OCI-LY7 (cell line): ENCODE measurements around the gene FUT8. TPM values are rescaled to one million over a fixed set of nuclear protein-coding genes. Genes with fewer than 3 reads are reported as not detected.
A peak's percentile ranks its signal among the peaks of the same experiment; 100 is the strongest.

Experiments
- BruUV-seq: library from RNA; stranded (reverse); fragments of 400-500 nt; replicated peaks from 2 replicates; lab custom pipeline; 2021; lab: Mats Ljungman, UMichigan
- CTCF ChIA-PET: fragments of 300-600 bp; sonication (Branson Sonifier 250); formaldehyde crosslinking; loops from one replicate; lab custom pipeline; 2022; ENCODE audit warnings: antibody characterized with exemption; ENCODE audit not compliant: unreplicated experiment; lab: Charles Lee
- POLR2A ChIA-PET: fragments of 300-600 bp; sonication (Branson Sonifier 250); formaldehyde crosslinking; loops from one replicate; lab custom pipeline; 2022; ENCODE audit warnings: antibody characterized with exemption; lab: Charles Lee
- DNase-seq: peaks from one replicate; pipeline ENCODE4 v3.0.0-alpha.2; 2015; ENCODE audit warnings: low spot score
- H2AFZ ChIP-seq: fragments of 200-600 bp; sonication (generic), shearing (Covaris generic); 2 replicates; pipeline ENCODE4 v1.6.1; 2014; ENCODE audit warnings: mild to moderate bottlenecking, antibody characterized with exemption, low read length, moderate library complexity
- H3K27ac ChIP-seq: fragments of 200-600 bp; sonication (generic); 2 replicates; pipeline ENCODE4 v1.5.1; 2014; ENCODE audit warnings: mixed run types, low read depth, mild to moderate bottlenecking, moderate library complexity, low read length, inconsistent platforms; ENCODE audit not compliant: poor library complexity, severe bottlenecking
- H3K36me3 ChIP-seq: fragments of 200-600 bp; sonication (generic); 2 replicates; pipeline ENCODE4 v1.6.1; 2014; ENCODE audit warnings: mild to moderate bottlenecking, antibody characterized with exemption, low read length, moderate library complexity, mixed read lengths; ENCODE audit not compliant: insufficient read depth
- H3K4me1 ChIP-seq: fragments of 200-600 bp; sonication (generic); 2 replicates; pipeline ENCODE4 v1.5.1; 2014; ENCODE audit warnings: mild to moderate bottlenecking, low read length; ENCODE audit not compliant: insufficient read depth, poor library complexity, severe bottlenecking
- H3K4me2 ChIP-seq: fragments of 200-600 bp; sonication (generic); 2 replicates; pipeline ENCODE4 v1.6.1; 2014; ENCODE audit warnings: mild to moderate bottlenecking, low read length
- H3K4me3 ChIP-seq: fragments of 200-600 bp; sonication (generic); 2 replicates; pipeline ENCODE4 v1.5.1; 2014; ENCODE audit warnings: mild to moderate bottlenecking, low read depth, low read length; ENCODE audit not compliant: poor library complexity, severe bottlenecking
- H3K79me2 ChIP-seq: fragments of 200-600 bp; sonication (generic); 2 replicates; pipeline ENCODE4 v1.6.1; 2016; ENCODE audit warnings: low read depth, mild to moderate bottlenecking, low read length, moderate library complexity, mixed read lengths; ENCODE audit not compliant: insufficient read depth
- H3K9me2 ChIP-seq: fragments of 200-600 bp; sonication (generic); 2 replicates; pipeline ENCODE4 v1.6.1; 2016; ENCODE audit warnings: mild to moderate bottlenecking, low read length, mixed read lengths; ENCODE audit not compliant: insufficient read depth
- H3K9me3 ChIP-seq: fragments of 200-600 bp; sonication (generic); 2 replicates; pipeline ENCODE4 v1.6.1; 2014; ENCODE audit warnings: mild to moderate bottlenecking, mixed run types, low read length, mixed read lengths
- H4K20me1 ChIP-seq: fragments of 200-600 bp; sonication (generic); 2 replicates; pipeline ENCODE4 v1.6.1; 2014; ENCODE audit warnings: mild to moderate bottlenecking, antibody characterized with exemption, low read length, moderate library complexity, mixed read lengths; ENCODE audit not compliant: insufficient read depth
- EZH2phosphoT487 ChIP-seq: fragments of 200-600 bp; sonication (generic); IDR thresholded peaks from 2 replicates; pipeline ENCODE4 v1.6.1; 2018; ENCODE audit warnings: low read depth, borderline replicate concordance, mild to moderate bottlenecking, mixed run types, antibody characterized with exemption, low read length, moderate library complexity, mixed read lengths
- intact Hi-C: fragments of 100-400 bp; cut with micrococcal nuclease; formaldehyde crosslinking; loops from one replicate; pipeline ENCODE4 v1.10.0; 2022; ENCODE audit not compliant: unreplicated experiment
- total RNA-seq, 2 experiments: library from RNA; depleted of rRNA in 1 of 2; stranded (reverse); fragments of >200 nt in 1 of 2; shearing (Covaris generic) in 1 of 2; gene quantifications; 2 replicates each; pipeline ENCODE4 v1.2.3, GENCODE V29; 2014 to 2022
- TF ChIP-seq, protein P1 (sequence below): fragments of 200-600 bp; sonication (generic); conservative IDR thresholded peaks from 2 replicates; pipeline ENCODE4 v1.5.1; 2014; ENCODE audit warnings: mild to moderate bottlenecking, antibody characterized with exemption, low read length, moderate library complexity, mixed read lengths

FUT8 gene
- total RNA-seq, 2 experiments from 2014 or later, result 90.3 to 174 TPM

DNA sequence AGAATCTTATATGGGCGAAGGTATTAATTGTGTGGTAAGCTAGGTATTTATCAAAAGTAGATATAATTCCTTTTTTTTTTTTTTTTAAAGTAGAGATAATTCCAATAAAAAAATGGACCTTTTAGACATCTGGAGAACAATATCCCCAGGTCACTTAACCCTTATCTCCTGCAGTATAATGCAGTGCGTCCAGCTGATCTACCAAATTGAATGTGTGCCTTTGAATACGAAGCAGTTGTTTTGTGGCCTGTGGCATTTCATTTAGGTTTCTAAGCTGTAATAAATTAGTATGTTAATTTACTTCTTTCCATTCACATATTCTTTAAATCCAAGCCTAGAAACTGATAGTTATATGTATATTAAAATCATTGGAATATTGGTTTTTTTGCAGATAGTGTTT is 3.1 kb downstream of the FUT8 start:
- TF ChIP-seq EZH2phosphoT487, result no peak
- TF ChIP-seq, protein P1, sequence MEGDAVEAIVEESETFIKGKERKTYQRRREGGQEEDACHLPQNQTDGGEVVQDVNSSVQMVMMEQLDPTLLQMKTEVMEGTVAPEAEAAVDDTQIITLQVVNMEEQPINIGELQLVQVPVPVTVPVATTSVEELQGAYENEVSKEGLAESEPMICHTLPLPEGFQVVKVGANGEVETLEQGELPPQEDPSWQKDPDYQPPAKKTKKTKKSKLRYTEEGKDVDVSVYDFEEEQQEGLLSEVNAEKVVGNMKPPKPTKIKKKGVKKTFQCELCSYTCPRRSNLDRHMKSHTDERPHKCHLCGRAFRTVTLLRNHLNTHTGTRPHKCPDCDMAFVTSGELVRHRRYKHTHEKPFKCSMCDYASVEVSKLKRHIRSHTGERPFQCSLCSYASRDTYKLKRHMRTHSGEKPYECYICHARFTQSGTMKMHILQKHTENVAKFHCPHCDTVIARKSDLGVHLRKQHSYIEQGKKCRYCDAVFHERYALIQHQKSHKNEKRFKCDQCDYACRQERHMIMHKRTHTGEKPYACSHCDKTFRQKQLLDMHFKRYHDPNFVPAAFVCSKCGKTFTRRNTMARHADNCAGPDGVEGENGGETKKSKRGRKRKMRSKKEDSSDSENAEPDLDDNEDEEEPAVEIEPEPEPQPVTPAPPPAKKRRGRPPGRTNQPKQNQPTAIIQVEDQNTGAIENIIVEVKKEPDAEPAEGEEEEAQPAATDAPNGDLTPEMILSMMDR, result no peak
- Histone ChIP-seq H3K36me3 (peaks cover 44% of the 10 kb centered on the region), H3K9me2 (no peaks in the 10 kb centered on the region), H3K4me3 (peak overlapping the region; percentile 91), H3K4me1 (peaks cover 35% of the 10 kb centered on the region), H4K20me1 (peaks cover 32% of the 10 kb centered on the region; the same call in 1 of the 2 replicates), H3K9me3 (no peaks in the 10 kb centered on the region), H3K4me2 (peak overlapping the region; percentile 82), H3K27ac (peak overlapping the region; percentile 85), H3K79me2 (peaks cover 92% of the 10 kb centered on the region), H2AFZ (no peak overlapping the region)
- ChIA-PET POLR2A (interaction anchor here (0.6 to 2.7 kb wide), 45 partner anchors 9 to 587 kb away, joined by 3 to 22 read pairs (median 4); no protein-coding TSS in a partner anchor), CTCF (interaction anchor here (0.6 to 1.5 kb wide), 6 partner anchors 18 to 956 kb away, joined by 3 to 13 read pairs (median 4); no protein-coding TSS in a partner anchor)
- no TSS peak for BruUV-seq
- DNase-seq, result no peak
- intact Hi-C loops, result loop anchor here (1.0 to 5.0 kb wide), 4 partner anchors 251 to 544 kb away; no protein-coding TSS in a partner anchor

DNA sequence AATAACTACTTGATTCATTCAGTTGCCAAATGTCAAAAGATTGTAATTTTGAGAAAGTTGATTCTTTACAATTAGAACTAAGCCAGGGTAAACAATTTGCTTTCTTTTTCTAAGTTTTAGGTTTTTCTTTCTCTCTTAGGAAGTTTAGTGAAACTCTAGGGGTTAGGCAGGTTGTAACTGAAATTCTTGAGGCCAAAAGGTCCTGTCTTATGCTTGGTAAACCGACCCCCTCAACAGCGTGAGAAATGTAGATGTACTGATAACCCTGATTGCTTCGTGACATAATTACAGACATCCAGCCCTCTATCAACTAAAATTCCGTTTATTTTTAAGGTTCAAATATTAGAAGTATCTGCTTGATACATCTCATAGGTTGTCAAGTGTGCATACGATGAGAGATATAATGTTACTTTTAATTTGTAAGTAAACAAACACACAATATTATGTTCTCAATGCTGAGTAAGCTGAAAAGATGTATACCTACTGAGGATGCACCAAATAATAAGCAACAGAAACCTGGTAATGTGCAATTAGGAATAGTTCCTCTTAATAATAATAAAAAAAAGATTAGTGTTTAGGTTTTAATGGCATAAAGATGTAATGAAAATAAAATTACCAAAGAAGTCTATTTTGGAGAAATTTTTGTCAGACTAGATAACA is 7.2 kb downstream of the FUT8 start:
- no TSS peak for BruUV-seq
- CTCF ChIA-PET, result no interaction called here
- intact Hi-C loops, result loop anchor here (5.0 kb wide), 1 partner anchor 323 kb away; no protein-coding TSS in a partner anchor
- no peak overlapping the region for H3K4me3 ChIP-seq
- no peak overlapping the region for H3K4me2 ChIP-seq
- H3K9me2 ChIP-seq, result no peaks in the 10 kb centered on the region
- H2AFZ ChIP-seq, result no peak overlapping the region
- TF ChIP-seq, protein P1, result no peak
- no peak for TF ChIP-seq EZH2phosphoT487
- H3K9me3 ChIP-seq, result no peaks in the 10 kb centered on the region
- no peak overlapping the region for H3K27ac ChIP-seq
- peaks cover 99% of the 10 kb centered on the region for H3K79me2 ChIP-seq
- peaks cover 30% of the 10 kb centered on the region for H3K4me1 ChIP-seq
- no peak for DNase-seq
- H4K20me1 ChIP-seq, result peaks cover 35% of the 10 kb centered on the region
- POLR2A ChIA-PET, result interaction anchor here (0.6 to 0.9 kb wide), 3 partner anchors 14 to 182 kb away, joined by 3 read pairs; no protein-coding TSS in a partner anchor
- H3K36me3 ChIP-seq, result peaks cover 72% of the 10 kb centered on the region
